Breast epithelium (tissue), 3 donors: Measurements from ENCODE around the gene ZNF570.

Source experiments
- CTCF ChIP-seq, 3 donors: fragments of 450-650 bp; IDR thresholded peaks; one replicate each; pipeline ENCODE4 v1.5.1; 2016 to 2017; ENCODE audit warnings: antibody characterized with exemption in 3 of 3, mild to moderate bottlenecking in 3 of 3, moderate library complexity in 3 of 3
- POLR2A ChIP-seq: fragments of 450-650 bp; IDR thresholded peaks from one replicate; pipeline ENCODE4 v1.6.1; 2016; ENCODE audit warnings: antibody characterized with exemption, mild to moderate bottlenecking, moderate library complexity

DNA sequence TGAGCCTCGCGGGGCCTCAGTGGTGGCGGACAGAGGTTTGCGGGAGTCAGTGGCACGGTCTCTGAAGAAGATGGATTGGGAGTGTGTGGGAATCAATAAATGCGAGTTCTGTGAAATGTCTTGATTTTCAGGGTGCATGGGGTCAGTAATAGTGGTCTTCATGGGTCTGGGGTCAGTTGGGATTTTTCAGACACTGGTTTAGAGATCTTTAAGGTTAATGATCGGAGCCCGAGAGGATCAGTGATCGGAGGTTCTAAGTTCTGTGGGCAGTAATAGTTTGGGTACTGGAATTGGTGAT, 38.0 kb downstream of the ZNF570 start:
- no peak for TF ChIP-seq CTCF (IDR thresholded peaks at IDR 0.05)
- TF ChIP-seq POLR2A = no peak
